ENCODE results near the gene TMEFF2. TPM values are rescaled to one million over a fixed set of nuclear protein-coding genes. Genes with fewer than 3 reads are reported as not detected.

TMEFF2 gene
- total and polyA plus RNA-seq, 2 of the 8 experiments (the other 6 are each of a cell fraction or from before 2014, with no cell fraction given): 0.91 to 3.7 TPM

- TF ChIP-seq CHD7 (IDR thresholded peaks at IDR 0.05; ENCODE audit: insufficient replicate concordance, low read length) (no peak), RXRA (IDR thresholded peaks at IDR 0.05; ENCODE audit: insufficient read depth, low read depth, low read length) (no peak), SAP30 (IDR thresholded peaks at IDR 0.05; ENCODE audit: insufficient read depth, insufficient replicate concordance, low read length) (no peak), ZNF274 (IDR thresholded peaks at IDR 0.05; ENCODE audit: borderline replicate concordance, extremely low read depth, low read length) (no peak), CBX8 (IDR thresholded peaks at IDR 0.05; ENCODE audit: borderline replicate concordance, low read depth, low read length) (no peak)
These were observed 130.3 kb downstream of the TMEFF2 start (continued) for GRCh38 chr2:192064459-192064858.

All from H1 (cell line).